GM23248 (cell line): Measurements from ENCODE around the gene HMGXB4. TPM values are rescaled to one million over a fixed set of nuclear protein-coding genes. Genes with fewer than 3 reads are reported as not detected.

ENCODE experiments used
- DNase-seq: peaks from one replicate; pipeline ENCODE4 v3.0.0-alpha.2; 2015
- H2AFZ ChIP-seq: fragments of 200-600 bp; sonication (generic); 2 replicates; pipeline ENCODE4 v1.6.1; 2016; ENCODE audit warnings: antibody characterized with exemption
- H3F3A ChIP-seq: fragments of 200-600 bp; sonication (generic); 2 replicates; pipeline ENCODE4 v1.6.1; 2016; ENCODE audit warnings: mild to moderate bottlenecking, antibody characterized with exemption, mixed run types; ENCODE audit not compliant: insufficient read depth
- H3K27ac ChIP-seq: fragments of 200-600 bp; sonication (generic); 2 replicates; pipeline ENCODE4 v1.5.1; 2016; ENCODE audit warnings: mild to moderate bottlenecking
- H3K27me3 ChIP-seq: fragments of 200-600 bp; sonication (generic); replicated peaks from 2 replicates; pipeline ENCODE4 v1.6.1; 2016; ENCODE audit warnings: mild to moderate bottlenecking; ENCODE audit not compliant: insufficient read depth
- H3K36me3 ChIP-seq: fragments of 200-600 bp; sonication (generic); 2 replicates; pipeline ENCODE4 v1.6.1; 2016; ENCODE audit warnings: low read depth, mild to moderate bottlenecking
- H3K4me1 ChIP-seq: fragments of 200-600 bp; sonication (generic); 2 replicates; pipeline ENCODE4 v1.6.1; 2016; ENCODE audit warnings: mild to moderate bottlenecking; ENCODE audit not compliant: insufficient read depth
- H3K4me2 ChIP-seq: fragments of 200-600 bp; sonication (generic); one replicate; pipeline ENCODE4 v1.6.1; 2016; ENCODE audit warnings: mild to moderate bottlenecking; ENCODE audit not compliant: unreplicated experiment
- H3K4me3 ChIP-seq: fragments of 200-600 bp; sonication (generic); 2 replicates; pipeline ENCODE4 v1.5.1; 2016; ENCODE audit warnings: mild to moderate bottlenecking
- H3K79me2 ChIP-seq: fragments of 200-600 bp; sonication (generic); 2 replicates; pipeline ENCODE4 v1.6.1; 2016; ENCODE audit warnings: mild to moderate bottlenecking; ENCODE audit not compliant: insufficient read depth
- H3K9ac ChIP-seq: fragments of 200-600 bp; sonication (generic); 2 replicates; pipeline ENCODE4 v1.6.1; 2016; ENCODE audit warnings: mild to moderate bottlenecking
- H3K9me2 ChIP-seq: fragments of 200-600 bp; sonication (generic); 2 replicates; pipeline ENCODE4 v1.6.1; 2016; ENCODE audit warnings: mixed run types, mild to moderate bottlenecking, moderate library complexity; ENCODE audit not compliant: insufficient read depth
- H3K9me3 ChIP-seq: fragments of 200-600 bp; sonication (generic); one replicate; pipeline ENCODE4 v1.6.1; 2017; ENCODE audit warnings: low read depth
- H4K20me1 ChIP-seq: fragments of 200-600 bp; sonication (generic); 2 replicates; pipeline ENCODE4 v1.6.0; 2016; ENCODE audit not compliant: insufficient read depth
- EZH2 ChIP-seq: fragments of 200-600 bp; sonication (generic); IDR thresholded peaks from 2 replicates; pipeline ENCODE4 v1.6.1; 2018; ENCODE audit warnings: antibody characterized with exemption, mild to moderate bottlenecking; ENCODE audit not compliant: insufficient read depth, poor library complexity, severe bottlenecking
- EZH2phosphoT487 ChIP-seq: fragments of 200-600 bp; sonication (generic); IDR thresholded peaks from 2 replicates; pipeline ENCODE4 v1.6.1; 2018; ENCODE audit warnings: antibody characterized with exemption, moderate library complexity, mild to moderate bottlenecking, low read depth; ENCODE audit not compliant: insufficient read depth
- WGBS, 2 experiments: methylation state at CpG; one replicate each; pipeline ENCODE4 v1.1.6; 2015 to 2017; ENCODE audit warnings: low lambda C conversion rate in 2 of 2, low coverage in 1 of 2; ENCODE audit errors: missing lambda C conversion rate in 2 of 2; 5-methylcytosine and 5-hydroxymethylcytosine counted together
- in situ Hi-C: fragments of 300-500 bp; cut with MboI; formaldehyde crosslinking; loops from 2 replicates; pipeline ENCODE4 v1.15.0; 2020
- polyA plus RNA-seq: library from polyadenylated mRNA; unstranded; fragments of >200 nt; fragmentation: Nextera tagmentation; extraction: Ambion mirVana; gene quantifications from 2 replicates; pipeline ENCODE4 v1.2.1, GENCODE V29; 2016
- total RNA-seq: library from RNA; depleted of rRNA; stranded (reverse); fragments of >200 nt; shearing (Covaris generic); gene quantifications from 2 replicates; pipeline ENCODE4 v1.2.3, GENCODE V29; 2014

HMGXB4 gene
- total and polyA plus RNA-seq, 2 experiments from 2014 or later = 12.4 to 17.8 TPM

- TF ChIP-seq EZH2phosphoT487 (no peak), EZH2 (no peak)
- H3K79me2 ChIP-seq = peaks cover 60% of the 10 kb centered on the region
- whole genome bisulfite sequencing, 2 experiments = 74 to 75% methylated on average over 27 of the region's 27 CpGs
- H3F3A ChIP-seq = peaks cover 28% of the 10 kb centered on the region
- in situ Hi-C loops = no loop called here
- H3K4me1 ChIP-seq = peaks cover 34% of the 10 kb centered on the region
- H3K36me3 ChIP-seq = no peaks in the 10 kb centered on the region
- H3K27ac ChIP-seq = no peak overlapping the region
- no peak overlapping the region for H2AFZ ChIP-seq
- H3K9ac ChIP-seq = no peak overlapping the region
- no peaks in the 10 kb centered on the region for H3K27me3 ChIP-seq
- no peak overlapping the region for H3K4me2 ChIP-seq
- no peaks in the 10 kb centered on the region for H3K9me2 ChIP-seq
- H4K20me1 ChIP-seq = no peaks in the 10 kb centered on the region
- no peaks in the 10 kb centered on the region for H3K9me3 ChIP-seq
- H3K4me3 ChIP-seq = no peak overlapping the region
- no peak for DNase-seq
Observed at GRCh38 chr22:35315855-35316745, 58.8 kb downstream of the HMGXB4 start.

GRCh38 chr22:35316751-35317150 is 59.5 kb downstream of the HMGXB4 start:
- WGBS, 2 experiments = 91 to 95% methylated on average over 7 of the region's 7 CpGs
- peaks cover 54% of the 10 kb centered on the region for H3K79me2 ChIP-seq
- H3K4me3 ChIP-seq = no peak overlapping the region
- no peak overlapping the region for H3K27ac ChIP-seq
- H3K27me3 ChIP-seq = no peaks in the 10 kb centered on the region
- H2AFZ ChIP-seq = no peak overlapping the region
- no peaks in the 10 kb centered on the region for H4K20me1 ChIP-seq
- in situ Hi-C loops = no loop called here
- no peak for TF ChIP-seq EZH2phosphoT487
- TF ChIP-seq EZH2 = no peak
- no peak for DNase-seq
- H3K9me2 ChIP-seq = no peaks in the 10 kb centered on the region
- no peaks in the 10 kb centered on the region for H3K9me3 ChIP-seq
- H3K9ac ChIP-seq = no peak overlapping the region
- peaks cover 22% of the 10 kb centered on the region for H3F3A ChIP-seq
- H3K4me1 ChIP-seq = peaks cover 33% of the 10 kb centered on the region
- no peak overlapping the region for H3K4me2 ChIP-seq
- H3K36me3 ChIP-seq = peaks cover 3% of the 10 kb centered on the region; the same call in 1 of the 2 replicates

- peaks cover 13% of the 10 kb centered on the region; the same call in 1 of the 2 replicates for H3K36me3 ChIP-seq
- no peak for TF ChIP-seq EZH2phosphoT487
- no peak for TF ChIP-seq EZH2
- no peak overlapping the region for H3K27ac ChIP-seq
- no peaks in the 10 kb centered on the region for H3K9me3 ChIP-seq
- 70 to 73% methylated on average over 12 of the region's 12 CpGs for WGBS, 2 experiments
- in situ Hi-C loops = no loop called here
- H3K79me2 ChIP-seq = peaks cover 52% of the 10 kb centered on the region
- H3K4me3 ChIP-seq = no peak overlapping the region
- no peaks in the 10 kb centered on the region for H3K9me2 ChIP-seq
- no peaks in the 10 kb centered on the region for H4K20me1 ChIP-seq
- peaks cover 11% of the 10 kb centered on the region for H3F3A ChIP-seq
- no peak overlapping the region for H2AFZ ChIP-seq
- DNase-seq = no peak
- H3K9ac ChIP-seq = no peak overlapping the region
- no peak overlapping the region for H3K4me2 ChIP-seq
- no peaks in the 10 kb centered on the region for H3K27me3 ChIP-seq
- peaks cover 22% of the 10 kb centered on the region for H3K4me1 ChIP-seq
Observed at GRCh38 chr22:35317680-35318290, 60.5 kb downstream of the HMGXB4 start.

GRCh38 chr22:35318346-35319215 is 61.3 kb downstream of the HMGXB4 start:
- Histone ChIP-seq H3K9me2 (no peaks in the 10 kb centered on the region), H3K4me3 (no peak overlapping the region), H3K4me1 (peaks cover 15% of the 10 kb centered on the region), H3K9me3 (no peaks in the 10 kb centered on the region), H3K9ac (no peak overlapping the region), H3K36me3 (peaks cover 16% of the 10 kb centered on the region; the same call in 1 of the 2 replicates), H3K27ac (no peak overlapping the region), H3K4me2 (no peak overlapping the region), H3F3A (peaks cover 5% of the 10 kb centered on the region), H4K20me1 (no peaks in the 10 kb centered on the region), H3K79me2 (peaks cover 50% of the 10 kb centered on the region), H3K27me3 (no peaks in the 10 kb centered on the region), H2AFZ (no peak overlapping the region)
- TF ChIP-seq EZH2 (no peak), EZH2phosphoT487 (no peak)
- 92 to 95% methylated on average over 21 to 24 of the region's 24 CpGs for WGBS, 2 experiments
- DNase-seq = no peak
- in situ Hi-C loops = no loop called here
